HEK293 (cell line): Measurements from ENCODE around the gene LRBA.

Experiments used
- CTCF ChIA-PET: fragments of 350-600 bp; formaldehyde crosslinking; extraction: SDS; loops from one replicate; lab custom pipeline; 2021; ENCODE audit warnings: antibody characterized with exemption; lab: Yijun Ruan, JAX
- POLR2A ChIA-PET: fragments of 300-600 bp; formaldehyde crosslinking; extraction: SDS; loops from one replicate; lab custom pipeline; 2020; ENCODE audit warnings: antibody characterized with exemption, inconsistent platforms; lab: Yijun Ruan, JAX
- H3K27ac ChIP-seq: fragments of 200-500 bp; sonication (Bioruptor generic); 2 replicates; pipeline ENCODE4 v1.5.1; 2014; ENCODE audit warnings: low read depth, low read length, control low read depth, inconsistent platforms; ENCODE audit errors: extremely low read depth
- H3K36me3 ChIP-seq, 2 experiments: fragments of 200-500 bp in 1 of 2; sonication (Bioruptor generic) in 1 of 2; 1 replicate in 1 of 2; 2 replicates in 1 of 2; pipeline ENCODE4 v1.5.1; 2014 to 2017; ENCODE audit warnings: inconsistent platforms in 2 of 2, low read length in 2 of 2; ENCODE audit not compliant: control insufficient read depth in 2 of 2, insufficient read depth in 1 of 2
- H3K4me1 ChIP-seq: fragments of 200-500 bp; sonication (Bioruptor generic); 2 replicates; pipeline ENCODE4 v1.5.1; 2014; ENCODE audit warnings: mild to moderate bottlenecking, low read length, inconsistent platforms; ENCODE audit not compliant: control insufficient read depth, insufficient read depth
- H3K4me3 ChIP-seq: 2 replicates; pipeline ENCODE4 v1.5.1; 2011; ENCODE audit warnings: low read depth, mild to moderate bottlenecking, control low read depth, low read length, moderate library complexity
- H3K9me3 ChIP-seq: fragments of 200-500 bp; sonication (Bioruptor generic); 2 replicates; pipeline ENCODE4 v1.5.1; 2014; ENCODE audit warnings: low read depth, low read length, inconsistent platforms; ENCODE audit not compliant: control insufficient read depth, insufficient read depth
- OVOL3 ChIP-seq: fragments of 450-650 bp; formaldehyde crosslinking; IDR thresholded peaks from 2 replicates; pipeline ENCODE4 v1.5.1; 2016; ENCODE audit warnings: missing biosample characterization, missing genetic modification characterization
- WT1 ChIP-seq: fragments of 450-650 bp; formaldehyde crosslinking; IDR thresholded peaks from 2 replicates; pipeline ENCODE4 v1.5.1; 2016; ENCODE audit warnings: missing biosample characterization, missing genetic modification characterization
- ZBTB20 ChIP-seq: fragments of 450-650 bp; formaldehyde crosslinking; IDR thresholded peaks from 2 replicates; pipeline ENCODE4 v1.5.1; 2016; ENCODE audit warnings: missing biosample characterization, missing genetic modification characterization
- ZBTB8A ChIP-seq: fragments of 450-650 bp; formaldehyde crosslinking; IDR thresholded peaks from 2 replicates; pipeline ENCODE4 v1.5.1; 2016; ENCODE audit warnings: missing biosample characterization, missing genetic modification characterization
- ZNF155 ChIP-seq: fragments of 450-650 bp; formaldehyde crosslinking; IDR thresholded peaks from 2 replicates; pipeline ENCODE4 v1.5.1; 2016; ENCODE audit warnings: missing biosample characterization, missing genetic modification characterization
- ZNF19 ChIP-seq: fragments of 450-650 bp; formaldehyde crosslinking; IDR thresholded peaks from 2 replicates; pipeline ENCODE4; 2016; ENCODE audit warnings: missing biosample characterization, missing genetic modification characterization, low read depth
- ZNF2 ChIP-seq: fragments of 450-650 bp; formaldehyde crosslinking; IDR thresholded peaks from 2 replicates; pipeline ENCODE4 v1.5.1; 2016; ENCODE audit warnings: missing biosample characterization, missing genetic modification characterization
- ZNF335 ChIP-seq: fragments of 450-650 bp; formaldehyde crosslinking; conservative IDR thresholded peaks from 2 replicates; pipeline ENCODE4 v1.5.1; 2016; ENCODE audit warnings: missing biosample characterization, missing genetic modification characterization
- ZNF37A ChIP-seq: fragments of 450-650 bp; IDR thresholded peaks from 2 replicates; pipeline ENCODE4 v1.5.1; 2018; ENCODE audit warnings: missing biosample characterization, missing genetic modification characterization
- ZNF391 ChIP-seq: fragments of 450-650 bp; formaldehyde crosslinking; IDR thresholded peaks from 2 replicates; pipeline ENCODE4 v1.5.1; 2016; ENCODE audit warnings: low read depth, missing biosample characterization, missing genetic modification characterization, borderline replicate concordance
- ZNF404 ChIP-seq: fragments of 450-650 bp; formaldehyde crosslinking; IDR thresholded peaks from 2 replicates; pipeline ENCODE4 v1.5.1; 2017; ENCODE audit warnings: missing biosample characterization, missing genetic modification characterization
- ZNF416 ChIP-seq: fragments of 450-650 bp; formaldehyde crosslinking; IDR thresholded peaks from 2 replicates; pipeline ENCODE4 v1.5.1; 2016; ENCODE audit warnings: missing biosample characterization, missing genetic modification characterization
- ZNF426 ChIP-seq: fragments of 450-650 bp; formaldehyde crosslinking; IDR thresholded peaks from 2 replicates; pipeline ENCODE4 v1.5.1; 2017; ENCODE audit warnings: missing biosample characterization, missing genetic modification characterization, mild to moderate bottlenecking, inconsistent platforms, moderate library complexity
- ZNF544 ChIP-seq: fragments of 450-650 bp; formaldehyde crosslinking; IDR thresholded peaks from 2 replicates; pipeline ENCODE4 v1.5.0; 2017; ENCODE audit warnings: missing biosample characterization, missing genetic modification characterization
- ZNF561 ChIP-seq: fragments of 450-650 bp; IDR thresholded peaks from 2 replicates; pipeline ENCODE4 v1.5.1; 2018; ENCODE audit warnings: missing biosample characterization, missing genetic modification characterization, borderline replicate concordance
- ZNF843 ChIP-seq: fragments of 450-650 bp; formaldehyde crosslinking; IDR thresholded peaks from 2 replicates; pipeline ENCODE4 v1.5.1; 2016; ENCODE audit warnings: missing biosample characterization, missing genetic modification characterization
- TF ChIP-seq, protein P1 (sequence below): fragments of 450-650 bp; IDR thresholded peaks from 2 replicates; pipeline ENCODE4 v1.5.1; 2018; ENCODE audit warnings: missing biosample characterization, missing genetic modification characterization
- TF ChIP-seq, protein P2 (sequence below): fragments of 450-650 bp; formaldehyde crosslinking; conservative IDR thresholded peaks from 2 replicates; pipeline ENCODE4 v1.5.1; 2016; ENCODE audit warnings: low read depth, missing biosample characterization, missing genetic modification characterization
- TF ChIP-seq, protein P3 (sequence below): fragments of 450-650 bp; formaldehyde crosslinking; IDR thresholded peaks from 2 replicates; pipeline ENCODE4 v1.5.1; 2016; ENCODE audit warnings: missing biosample characterization, missing genetic modification characterization, borderline replicate concordance
- TF ChIP-seq, protein P4 (sequence below): fragments of 450-650 bp; formaldehyde crosslinking; IDR thresholded peaks from 2 replicates; pipeline ENCODE4 v1.5.1; 2017; ENCODE audit warnings: missing biosample characterization, missing genetic modification characterization

Gene LRBA

DNA sequence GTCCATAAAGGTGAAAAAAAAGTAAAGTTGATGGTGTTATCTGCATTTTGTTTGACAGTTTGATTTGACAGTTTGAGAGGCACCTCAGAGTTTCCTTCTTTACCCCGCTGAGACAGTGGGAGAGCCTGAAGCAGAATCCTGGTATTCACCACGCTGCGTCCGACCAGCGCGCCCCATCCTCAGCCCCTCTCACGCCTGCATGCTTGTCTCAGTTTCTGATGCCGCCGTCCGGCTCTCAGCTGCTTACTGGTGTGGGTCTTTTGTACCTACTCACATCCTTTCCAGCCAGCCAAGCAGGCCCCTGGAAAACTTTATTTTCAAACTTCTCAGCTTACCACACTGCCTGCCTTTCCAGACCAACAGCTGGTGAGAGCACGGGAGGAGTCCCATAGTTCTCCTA lies 761.7 kb downstream of the LRBA start (continued):
- TF ChIP-seq ZBTB20 (tag by site-specific recombination) (no peak), ZNF391 (tag by site-specific recombination) (no peak), ZNF544 (tag by site-specific recombination) (no peak), ZNF404 (tag by site-specific recombination) (no peak)

DNA sequence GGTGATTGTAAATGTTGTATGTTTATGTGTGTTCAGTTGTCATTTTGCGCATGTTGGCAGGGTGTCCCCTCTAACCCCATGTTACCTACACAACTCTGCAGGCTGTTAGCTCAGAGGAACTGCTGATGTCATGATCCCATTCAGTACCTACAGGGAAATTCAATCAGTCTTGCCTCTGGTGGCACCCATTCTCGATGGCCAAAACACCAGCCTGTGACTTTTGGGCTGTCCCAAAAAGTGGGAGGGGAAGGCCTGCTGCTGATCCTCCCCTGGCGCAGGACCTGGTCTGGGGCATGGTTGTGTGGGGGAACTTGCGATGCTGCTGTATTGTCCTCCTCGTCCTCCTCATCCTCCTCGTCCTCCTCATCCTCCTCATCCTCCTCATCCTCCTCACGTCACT lies 762.3 kb downstream of the LRBA start:
- no peaks in the 10 kb centered on the region for H3K9me3 ChIP-seq
- ChIA-PET CTCF (interaction anchor here (2.5 kb wide), 1 partner anchor 10 kb away, joined by 10 read pairs; no protein-coding TSS in a partner anchor), POLR2A (no interaction called here)
- TF ChIP-seq ZNF416 (no peak), WT1 (tag by site-specific recombination) (no peak), ZNF843 (tag by site-specific recombination) (no peak)
- TF ChIP-seq, protein P1, sequence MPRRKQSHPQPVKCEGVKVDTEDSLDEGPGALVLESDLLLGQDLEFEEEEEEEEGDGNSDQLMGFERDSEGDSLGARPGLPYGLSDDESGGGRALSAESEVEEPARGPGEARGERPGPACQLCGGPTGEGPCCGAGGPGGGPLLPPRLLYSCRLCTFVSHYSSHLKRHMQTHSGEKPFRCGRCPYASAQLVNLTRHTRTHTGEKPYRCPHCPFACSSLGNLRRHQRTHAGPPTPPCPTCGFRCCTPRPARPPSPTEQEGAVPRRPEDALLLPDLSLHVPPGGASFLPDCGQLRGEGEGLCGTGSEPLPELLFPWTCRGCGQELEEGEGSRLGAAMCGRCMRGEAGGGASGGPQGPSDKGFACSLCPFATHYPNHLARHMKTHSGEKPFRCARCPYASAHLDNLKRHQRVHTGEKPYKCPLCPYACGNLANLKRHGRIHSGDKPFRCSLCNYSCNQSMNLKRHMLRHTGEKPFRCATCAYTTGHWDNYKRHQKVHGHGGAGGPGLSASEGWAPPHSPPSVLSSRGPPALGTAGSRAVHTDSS (tag by site-specific recombination) = peak; percentile 86
- H3K27ac ChIP-seq = no peak overlapping the region
- H3K4me1 ChIP-seq = no peaks in the 10 kb centered on the region
- H3K36me3 ChIP-seq = peaks cover 0 to 21% of the 10 kb centered on the region in 2 experiments; a peak in 1 of 3 replicates
- no peak overlapping the region for H3K4me3 ChIP-seq

DNA sequence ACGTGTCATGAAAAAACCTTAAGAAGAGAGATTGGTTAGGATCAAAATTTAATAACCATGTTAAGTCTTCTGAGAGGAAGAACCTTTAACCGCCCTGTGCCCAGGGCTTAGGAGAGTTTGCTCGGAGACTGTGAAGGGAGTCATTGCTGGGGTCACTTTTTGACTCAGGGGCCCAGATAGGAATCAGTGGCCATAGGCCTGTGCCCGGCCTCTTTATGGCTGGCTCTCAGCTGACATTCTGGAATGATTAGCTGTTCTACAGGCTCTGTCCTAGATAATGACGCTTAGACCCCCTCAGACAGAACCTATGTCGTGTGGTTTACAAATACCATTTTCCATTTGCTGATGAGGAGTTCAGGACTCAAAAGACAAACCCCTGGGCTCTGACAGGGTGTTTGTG lies 762.8 kb downstream of the LRBA start:
- Histone ChIP-seq H3K9me3 (no peaks in the 10 kb centered on the region), H3K4me3 (no peak overlapping the region), H3K4me1 (no peaks in the 10 kb centered on the region), H3K36me3 (peaks cover 0 to 23% of the 10 kb centered on the region in 2 experiments; a peak in 1 of 3 replicates), H3K27ac (no peak overlapping the region)
- TF ChIP-seq ZNF155 (no peak), ZNF37A (no peak), ZNF2 (tag by site-specific recombination) (no peak), ZBTB8A (tag by site-specific recombination) (no peak), ZNF335 (tag by site-specific recombination) (no peak), ZNF426 (tag by site-specific recombination) (no peak), OVOL3 (no peak), ZNF19 (tag by site-specific recombination) (no peak), ZNF561 (tag by site-specific recombination) (no peak)
- TF ChIP-seq, protein P2, sequence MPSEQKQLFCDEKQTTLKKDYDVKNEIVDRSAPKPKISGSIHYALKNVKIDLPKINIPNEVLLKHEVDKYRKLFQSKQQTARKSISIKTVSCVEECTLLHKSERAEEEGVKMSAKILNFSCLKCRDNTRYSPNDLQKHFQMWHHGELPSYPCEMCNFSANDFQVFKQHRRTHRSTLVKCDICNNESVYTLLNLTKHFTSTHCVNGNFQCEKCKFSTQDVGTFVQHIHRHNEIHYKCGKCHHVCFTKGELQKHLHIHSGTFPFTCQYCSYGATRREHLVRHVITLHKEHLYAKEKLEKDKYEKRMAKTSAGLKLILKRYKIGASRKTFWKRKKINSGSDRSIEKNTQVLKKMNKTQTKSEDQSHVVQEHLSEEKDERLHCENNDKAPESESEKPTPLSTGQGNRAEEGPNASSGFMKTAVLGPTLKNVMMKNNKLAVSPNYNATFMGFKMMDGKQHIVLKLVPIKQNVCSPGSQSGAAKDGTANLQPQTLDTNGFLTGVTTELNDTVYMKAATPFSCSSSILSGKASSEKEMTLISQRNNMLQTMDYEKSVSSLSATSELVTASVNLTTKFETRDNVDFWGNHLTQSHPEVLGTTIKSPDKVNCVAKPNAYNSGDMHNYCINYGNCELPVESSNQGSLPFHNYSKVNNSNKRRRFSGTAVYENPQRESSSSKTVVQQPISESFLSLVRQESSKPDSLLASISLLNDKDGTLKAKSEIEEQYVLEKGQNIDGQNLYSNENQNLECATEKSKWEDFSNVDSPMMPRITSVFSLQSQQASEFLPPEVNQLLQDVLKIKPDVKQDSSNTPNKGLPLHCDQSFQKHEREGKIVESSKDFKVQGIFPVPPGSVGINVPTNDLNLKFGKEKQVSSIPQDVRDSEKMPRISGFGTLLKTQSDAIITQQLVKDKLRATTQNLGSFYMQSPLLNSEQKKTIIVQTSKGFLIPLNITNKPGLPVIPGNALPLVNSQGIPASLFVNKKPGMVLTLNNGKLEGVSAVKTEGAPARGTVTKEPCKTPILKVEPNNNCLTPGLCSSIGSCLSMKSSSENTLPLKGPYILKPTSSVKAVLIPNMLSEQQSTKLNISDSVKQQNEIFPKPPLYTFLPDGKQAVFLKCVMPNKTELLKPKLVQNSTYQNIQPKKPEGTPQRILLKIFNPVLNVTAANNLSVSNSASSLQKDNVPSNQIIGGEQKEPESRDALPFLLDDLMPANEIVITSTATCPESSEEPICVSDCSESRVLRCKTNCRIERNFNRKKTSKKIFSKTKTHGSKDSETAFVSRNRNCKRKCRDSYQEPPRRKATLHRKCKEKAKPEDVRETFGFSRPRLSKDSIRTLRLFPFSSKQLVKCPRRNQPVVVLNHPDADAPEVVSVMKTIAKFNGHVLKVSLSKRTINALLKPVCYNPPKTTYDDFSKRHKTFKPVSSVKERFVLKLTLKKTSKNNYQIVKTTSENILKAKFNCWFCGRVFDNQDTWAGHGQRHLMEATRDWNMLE = no peak
- TF ChIP-seq, protein P3, sequence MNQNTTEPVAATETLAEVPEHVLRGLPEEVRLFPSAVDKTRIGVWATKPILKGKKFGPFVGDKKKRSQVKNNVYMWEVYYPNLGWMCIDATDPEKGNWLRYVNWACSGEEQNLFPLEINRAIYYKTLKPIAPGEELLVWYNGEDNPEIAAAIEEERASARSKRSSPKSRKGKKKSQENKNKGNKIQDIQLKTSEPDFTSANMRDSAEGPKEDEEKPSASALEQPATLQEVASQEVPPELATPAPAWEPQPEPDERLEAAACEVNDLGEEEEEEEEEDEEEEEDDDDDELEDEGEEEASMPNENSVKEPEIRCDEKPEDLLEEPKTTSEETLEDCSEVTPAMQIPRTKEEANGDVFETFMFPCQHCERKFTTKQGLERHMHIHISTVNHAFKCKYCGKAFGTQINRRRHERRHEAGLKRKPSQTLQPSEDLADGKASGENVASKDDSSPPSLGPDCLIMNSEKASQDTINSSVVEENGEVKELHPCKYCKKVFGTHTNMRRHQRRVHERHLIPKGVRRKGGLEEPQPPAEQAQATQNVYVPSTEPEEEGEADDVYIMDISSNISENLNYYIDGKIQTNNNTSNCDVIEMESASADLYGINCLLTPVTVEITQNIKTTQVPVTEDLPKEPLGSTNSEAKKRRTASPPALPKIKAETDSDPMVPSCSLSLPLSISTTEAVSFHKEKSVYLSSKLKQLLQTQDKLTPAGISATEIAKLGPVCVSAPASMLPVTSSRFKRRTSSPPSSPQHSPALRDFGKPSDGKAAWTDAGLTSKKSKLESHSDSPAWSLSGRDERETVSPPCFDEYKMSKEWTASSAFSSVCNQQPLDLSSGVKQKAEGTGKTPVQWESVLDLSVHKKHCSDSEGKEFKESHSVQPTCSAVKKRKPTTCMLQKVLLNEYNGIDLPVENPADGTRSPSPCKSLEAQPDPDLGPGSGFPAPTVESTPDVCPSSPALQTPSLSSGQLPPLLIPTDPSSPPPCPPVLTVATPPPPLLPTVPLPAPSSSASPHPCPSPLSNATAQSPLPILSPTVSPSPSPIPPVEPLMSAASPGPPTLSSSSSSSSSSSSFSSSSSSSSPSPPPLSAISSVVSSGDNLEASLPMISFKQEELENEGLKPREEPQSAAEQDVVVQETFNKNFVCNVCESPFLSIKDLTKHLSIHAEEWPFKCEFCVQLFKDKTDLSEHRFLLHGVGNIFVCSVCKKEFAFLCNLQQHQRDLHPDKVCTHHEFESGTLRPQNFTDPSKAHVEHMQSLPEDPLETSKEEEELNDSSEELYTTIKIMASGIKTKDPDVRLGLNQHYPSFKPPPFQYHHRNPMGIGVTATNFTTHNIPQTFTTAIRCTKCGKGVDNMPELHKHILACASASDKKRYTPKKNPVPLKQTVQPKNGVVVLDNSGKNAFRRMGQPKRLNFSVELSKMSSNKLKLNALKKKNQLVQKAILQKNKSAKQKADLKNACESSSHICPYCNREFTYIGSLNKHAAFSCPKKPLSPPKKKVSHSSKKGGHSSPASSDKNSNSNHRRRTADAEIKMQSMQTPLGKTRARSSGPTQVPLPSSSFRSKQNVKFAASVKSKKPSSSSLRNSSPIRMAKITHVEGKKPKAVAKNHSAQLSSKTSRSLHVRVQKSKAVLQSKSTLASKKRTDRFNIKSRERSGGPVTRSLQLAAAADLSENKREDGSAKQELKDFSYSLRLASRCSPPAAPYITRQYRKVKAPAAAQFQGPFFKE (tag by site-specific recombination) = no peak
- TF ChIP-seq, protein P4, sequence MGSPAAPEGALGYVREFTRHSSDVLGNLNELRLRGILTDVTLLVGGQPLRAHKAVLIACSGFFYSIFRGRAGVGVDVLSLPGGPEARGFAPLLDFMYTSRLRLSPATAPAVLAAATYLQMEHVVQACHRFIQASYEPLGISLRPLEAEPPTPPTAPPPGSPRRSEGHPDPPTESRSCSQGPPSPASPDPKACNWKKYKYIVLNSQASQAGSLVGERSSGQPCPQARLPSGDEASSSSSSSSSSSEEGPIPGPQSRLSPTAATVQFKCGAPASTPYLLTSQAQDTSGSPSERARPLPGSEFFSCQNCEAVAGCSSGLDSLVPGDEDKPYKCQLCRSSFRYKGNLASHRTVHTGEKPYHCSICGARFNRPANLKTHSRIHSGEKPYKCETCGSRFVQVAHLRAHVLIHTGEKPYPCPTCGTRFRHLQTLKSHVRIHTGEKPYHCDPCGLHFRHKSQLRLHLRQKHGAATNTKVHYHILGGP (tag by site-specific recombination) = no peak
- ChIA-PET POLR2A (no interaction called here), CTCF (interaction anchor here (2.5 kb wide), 1 partner anchor 9 kb away, joined by 10 read pairs; no protein-coding TSS in a partner anchor)
